Gastroesophageal sphincter (tissue), 3 donors: ENCODE data around the gene FBXO36.

Source experiments
- POLR2A ChIP-seq, 2 donors: fragments of 450-650 bp; IDR thresholded peaks; one replicate each; pipeline ENCODE4 v1.6.1; 2017; ENCODE audit warnings: antibody characterized with exemption in 2 of 2, mild to moderate bottlenecking in 2 of 2, moderate library complexity in 1 of 2
- TF ChIP-seq, protein P1 (sequence below), 4 experiments: fragments of 200-600 bp in 2 of 4; fragments of 450-650 bp in 2 of 4; sonication (generic) in 1 of 4; IDR thresholded peaks; one replicate each; pipeline ENCODE4 v1.5.1; 2017 to 2019; ENCODE audit warnings: antibody characterized with exemption in 4 of 4, mild to moderate bottlenecking in 2 of 4, moderate library complexity in 2 of 4

DNA sequence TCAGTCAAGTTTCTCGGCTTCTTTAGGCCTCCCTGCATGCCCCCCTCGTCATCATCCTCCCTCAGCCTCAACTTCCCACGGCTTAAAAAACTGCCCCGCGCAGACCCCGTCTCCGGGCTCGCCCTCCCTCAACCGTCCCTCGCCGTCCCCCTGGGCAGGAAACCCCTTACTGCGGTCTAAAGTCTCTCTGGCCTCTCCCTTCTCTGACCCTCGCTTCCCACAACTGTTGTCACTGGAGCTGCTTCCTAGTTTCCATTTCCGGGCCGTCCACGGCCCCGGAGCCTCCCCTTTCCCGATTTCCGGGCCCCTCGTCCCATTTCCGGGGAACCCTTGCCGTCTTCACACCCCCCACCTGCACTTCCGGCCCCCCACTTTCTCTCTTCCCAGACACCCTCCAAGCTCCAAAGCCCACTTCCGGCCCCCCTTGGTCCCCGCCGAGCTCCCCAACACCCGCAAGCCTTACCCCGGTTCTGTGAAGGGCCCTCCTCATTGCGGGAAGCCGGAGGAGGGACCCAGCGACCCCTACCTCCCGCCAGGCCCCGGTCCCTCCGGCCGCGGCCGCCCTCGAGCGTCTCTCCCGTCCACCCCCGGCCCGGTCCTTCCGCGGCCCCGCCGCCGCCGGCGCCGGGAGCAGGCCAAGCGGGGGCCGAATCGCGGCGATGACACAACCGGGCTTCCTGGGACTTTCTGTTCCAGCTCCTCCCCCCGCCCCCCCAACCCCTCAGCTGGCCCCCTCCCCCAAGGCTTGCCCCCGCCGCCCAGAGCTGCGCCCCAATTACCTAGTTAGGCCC lies 1.0 kb upstream of the FBXO36 start:
- TF ChIP-seq, protein P1, sequence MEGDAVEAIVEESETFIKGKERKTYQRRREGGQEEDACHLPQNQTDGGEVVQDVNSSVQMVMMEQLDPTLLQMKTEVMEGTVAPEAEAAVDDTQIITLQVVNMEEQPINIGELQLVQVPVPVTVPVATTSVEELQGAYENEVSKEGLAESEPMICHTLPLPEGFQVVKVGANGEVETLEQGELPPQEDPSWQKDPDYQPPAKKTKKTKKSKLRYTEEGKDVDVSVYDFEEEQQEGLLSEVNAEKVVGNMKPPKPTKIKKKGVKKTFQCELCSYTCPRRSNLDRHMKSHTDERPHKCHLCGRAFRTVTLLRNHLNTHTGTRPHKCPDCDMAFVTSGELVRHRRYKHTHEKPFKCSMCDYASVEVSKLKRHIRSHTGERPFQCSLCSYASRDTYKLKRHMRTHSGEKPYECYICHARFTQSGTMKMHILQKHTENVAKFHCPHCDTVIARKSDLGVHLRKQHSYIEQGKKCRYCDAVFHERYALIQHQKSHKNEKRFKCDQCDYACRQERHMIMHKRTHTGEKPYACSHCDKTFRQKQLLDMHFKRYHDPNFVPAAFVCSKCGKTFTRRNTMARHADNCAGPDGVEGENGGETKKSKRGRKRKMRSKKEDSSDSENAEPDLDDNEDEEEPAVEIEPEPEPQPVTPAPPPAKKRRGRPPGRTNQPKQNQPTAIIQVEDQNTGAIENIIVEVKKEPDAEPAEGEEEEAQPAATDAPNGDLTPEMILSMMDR (IDR thresholded peaks at IDR 0.05), result no peak
- TF ChIP-seq POLR2A (IDR thresholded peaks at IDR 0.05), result peak in 1 of 2 donors; percentile 8
